Astrocyte (in vitro differentiated cells and primary cell): ENCODE data around the gene MPC2. TPM values are rescaled to one million over a fixed set of nuclear protein-coding genes. Genes with fewer than 3 reads are reported as not detected.

Experiments
- DNase-seq: peaks from one replicate; pipeline ENCODE4 v3.0.0-alpha.2; 2010; ENCODE audit warnings: low read depth
- FAIRE-seq: peaks from 2 replicates; lab custom pipeline; 2011; peaks lifted over from hg19 to GRCh38; lab: Jason Lieb, UNC
- H2AFZ ChIP-seq: 2 replicates; pipeline ENCODE4 v1.6.0; 2012; ENCODE audit warnings: low read depth, low read length, inconsistent platforms
- H3K27ac ChIP-seq: 2 replicates; pipeline ENCODE4 v1.5.1; 2011; ENCODE audit warnings: low read depth, low read length, inconsistent platforms
- H3K27me3 ChIP-seq: 2 replicates; pipeline ENCODE4 v1.6.0; 2011; ENCODE audit warnings: low read length, inconsistent platforms; ENCODE audit not compliant: insufficient read depth
- H3K36me3 ChIP-seq: 2 replicates; pipeline ENCODE4 v1.5.1; 2011; ENCODE audit warnings: low read length, inconsistent platforms; ENCODE audit not compliant: insufficient read depth
- H3K4me1 ChIP-seq: 2 replicates; pipeline ENCODE4 v1.5.1; 2011; ENCODE audit warnings: low read length, inconsistent platforms; ENCODE audit not compliant: insufficient read depth
- H3K4me2 ChIP-seq: 2 replicates; pipeline ENCODE4 v1.6.0; 2012; ENCODE audit warnings: low read length, inconsistent platforms
- H3K4me3 ChIP-seq: 2 replicates; pipeline ENCODE4 v1.5.1; 2011; ENCODE audit warnings: low read depth, mild to moderate bottlenecking, low read length, inconsistent platforms; ENCODE audit not compliant: insufficient read depth
- H3K79me2 ChIP-seq: 2 replicates; pipeline ENCODE4 v1.6.0; 2012; ENCODE audit warnings: mild to moderate bottlenecking, low read length, inconsistent platforms; ENCODE audit not compliant: insufficient read depth
- H3K9ac ChIP-seq: 2 replicates; pipeline ENCODE4 v1.6.0; 2012; ENCODE audit warnings: mild to moderate bottlenecking, low read length, inconsistent platforms
- H3K9me3 ChIP-seq: 2 replicates; pipeline ENCODE4 v1.5.1; 2012; ENCODE audit warnings: low read depth, mild to moderate bottlenecking, low read length, inconsistent platforms; ENCODE audit not compliant: insufficient read depth
- H4K20me1 ChIP-seq: 2 replicates; pipeline ENCODE4 v1.6.0; 2012; ENCODE audit warnings: low read length, inconsistent platforms; ENCODE audit not compliant: insufficient read depth
- H3K27ac Mint-ChIP-seq: one replicate; pipeline ENCODE4 v1.8.0; 2021; ENCODE audit warnings: mild to moderate bottlenecking, mixed read lengths; ENCODE audit not compliant: unreplicated experiment
- H3K27me3 Mint-ChIP-seq: one replicate; pipeline ENCODE4 v1.8.0; 2021; ENCODE audit warnings: low read depth, mixed read lengths; ENCODE audit not compliant: unreplicated experiment
- H3K36me3 Mint-ChIP-seq: one replicate; pipeline ENCODE4 v1.8.0; 2021; ENCODE audit warnings: low read depth, mixed read lengths; ENCODE audit not compliant: unreplicated experiment
- H3K4me1 Mint-ChIP-seq: one replicate; pipeline ENCODE4 v1.8.0; 2021; ENCODE audit warnings: low read depth, mixed read lengths; ENCODE audit not compliant: unreplicated experiment
- H3K4me3 Mint-ChIP-seq: one replicate; pipeline ENCODE4 v1.8.0; 2021; ENCODE audit warnings: mild to moderate bottlenecking, moderate library complexity, mixed read lengths; ENCODE audit not compliant: unreplicated experiment
- H3K9me3 Mint-ChIP-seq: one replicate; pipeline ENCODE4 v1.8.0; 2021; ENCODE audit warnings: mild to moderate bottlenecking, mixed read lengths; ENCODE audit not compliant: unreplicated experiment
- CTCF ChIP-seq: IDR thresholded peaks from 2 replicates; pipeline ENCODE4 v1.5.1; 2011; ENCODE audit warnings: low read depth, mild to moderate bottlenecking, inconsistent platforms, low read length, moderate library complexity; ENCODE audit not compliant: insufficient read depth
- EZH2 ChIP-seq: IDR thresholded peaks from 2 replicates; pipeline ENCODE4 v1.6.1; 2012; ENCODE audit warnings: mild to moderate bottlenecking, low read length, inconsistent platforms; ENCODE audit not compliant: insufficient read depth
- total RNA-seq: library from RNA; stranded (reverse); gene quantifications from 2 replicates; pipeline ENCODE4 v1.2.1, GENCODE V29; 2021

Gene MPC2
- total RNA-seq, 1 donor from 2014 or later = 62.3 TPM

DNA sequence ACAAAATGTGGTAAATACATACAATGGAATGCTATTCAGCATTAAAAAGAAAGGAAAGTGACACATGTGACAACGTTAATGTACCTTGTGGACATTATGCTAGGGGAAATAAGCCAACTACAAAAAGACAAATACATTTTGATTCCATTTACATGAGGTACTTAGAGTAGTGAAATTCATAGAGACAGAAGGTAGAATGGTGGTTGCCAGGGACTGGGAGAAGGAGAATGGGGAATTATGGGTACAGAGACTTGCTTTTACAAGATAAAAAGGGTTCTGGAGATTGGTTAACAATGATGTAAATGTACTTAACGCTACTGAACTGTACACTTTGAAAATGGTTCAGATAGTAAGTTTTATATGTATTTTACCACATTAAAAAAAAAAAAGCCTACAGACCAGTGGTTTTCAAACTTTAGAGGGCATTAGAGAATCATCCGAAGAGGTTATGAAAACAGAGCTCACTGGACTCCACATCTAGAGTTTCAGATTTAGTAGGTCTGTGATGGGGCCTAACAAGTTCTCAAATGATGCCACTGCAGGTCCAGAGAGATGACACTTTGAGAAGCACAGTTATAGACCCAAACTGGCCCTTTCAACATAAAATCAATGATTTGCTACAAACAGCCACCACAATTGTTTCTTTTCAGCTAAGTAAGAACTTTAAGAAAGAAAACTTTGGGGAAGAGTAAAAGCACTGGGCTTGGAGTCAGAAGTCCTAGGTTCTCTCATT, 13.4 kb downstream of the MPC2 start:
- H3K4me2 ChIP-seq = no peak overlapping the region
- no peaks in the 10 kb centered on the region for H3K27me3 ChIP-seq
- no peaks in the 10 kb centered on the region for H3K9me3 Mint-ChIP-seq
- DNase-seq (no peak), FAIRE-seq (no peak)
- no peak overlapping the region for H3K27ac ChIP-seq
- peaks cover 13% of the 10 kb centered on the region for H3K4me1 Mint-ChIP-seq
- H3K27me3 Mint-ChIP-seq = no peaks in the 10 kb centered on the region
- H3K9me3 ChIP-seq = no peaks in the 10 kb centered on the region
- no peaks in the 10 kb centered on the region for H3K36me3 Mint-ChIP-seq
- H3K79me2 ChIP-seq = peaks cover 13% of the 10 kb centered on the region
- TF ChIP-seq EZH2 (no peak), CTCF (no peak)
- no peak overlapping the region for H3K27ac Mint-ChIP-seq
- H3K4me1 ChIP-seq = no peaks in the 10 kb centered on the region
- H2AFZ ChIP-seq = no peak overlapping the region
- H3K9ac ChIP-seq = no peak overlapping the region
- no peaks in the 10 kb centered on the region for H4K20me1 ChIP-seq
- no peaks in the 10 kb centered on the region for H3K36me3 ChIP-seq
- no peak overlapping the region for H3K4me3 Mint-ChIP-seq
- H3K4me3 ChIP-seq = no peak overlapping the region

DNA sequence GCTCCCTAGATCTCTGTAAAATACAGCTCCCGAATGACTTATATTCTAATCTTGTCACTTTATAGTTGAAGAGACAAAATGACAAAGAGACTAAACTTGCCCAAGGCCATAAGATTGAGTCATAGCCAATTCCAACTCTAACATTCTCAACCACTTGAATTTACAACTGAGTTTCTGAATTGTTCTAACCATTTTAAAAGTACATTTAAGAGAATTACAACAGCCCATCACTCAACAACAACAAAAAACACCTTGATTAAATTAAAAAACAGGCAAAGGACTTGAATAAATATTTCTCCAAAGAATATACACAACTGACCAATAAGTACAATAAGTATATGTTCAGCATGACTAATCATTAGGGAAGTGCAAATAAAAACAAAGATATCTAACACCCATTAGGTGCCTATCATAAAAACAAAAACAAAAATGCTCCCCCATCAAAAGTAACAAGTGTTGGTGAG, 14.2 kb downstream of the MPC2 start:
- Mint-ChIP-seq H3K27me3 (no peaks in the 10 kb centered on the region), H3K4me1 (peaks cover 13% of the 10 kb centered on the region), H3K4me3 (peak overlapping the region; percentile 60), H3K27ac (peak overlapping the region; percentile 71), H3K36me3 (no peaks in the 10 kb centered on the region), H3K9me3 (no peaks in the 10 kb centered on the region)
- FAIRE-seq (no peak), DNase-seq (no peak)
- no peaks in the 10 kb centered on the region for H3K27me3 ChIP-seq
- H3K79me2 ChIP-seq = peaks cover 11% of the 10 kb centered on the region
- H3K4me1 ChIP-seq = no peaks in the 10 kb centered on the region
- no peaks in the 10 kb centered on the region for H3K9me3 ChIP-seq
- no peaks in the 10 kb centered on the region for H4K20me1 ChIP-seq
- TF ChIP-seq CTCF (no peak), EZH2 (no peak)
- no peak overlapping the region for H3K27ac ChIP-seq
- no peak overlapping the region for H3K4me3 ChIP-seq
- H3K4me2 ChIP-seq = no peak overlapping the region
- no peak overlapping the region for H2AFZ ChIP-seq
- no peak overlapping the region for H3K9ac ChIP-seq
- no peaks in the 10 kb centered on the region for H3K36me3 ChIP-seq

DNA sequence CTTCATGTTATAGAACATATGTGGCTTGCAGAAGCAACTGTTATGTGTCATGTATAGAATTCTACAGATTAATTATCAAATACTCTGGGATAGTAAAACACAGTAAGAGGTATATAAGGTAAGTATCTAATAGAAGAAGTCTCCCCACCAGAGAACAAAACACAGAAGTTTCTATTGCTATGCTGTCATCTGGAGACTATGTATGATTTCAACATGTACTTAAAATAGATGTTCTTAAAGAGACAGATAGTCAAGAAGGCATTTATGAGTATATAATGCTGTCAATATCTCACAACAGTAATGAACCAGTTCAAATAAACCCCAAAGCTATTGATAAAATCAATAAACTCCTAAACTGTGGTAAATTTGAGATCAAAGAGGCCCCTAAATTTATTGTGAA, 14.8 kb downstream of the MPC2 start:
- Mint-ChIP-seq H3K27ac (no peak overlapping the region), H3K9me3 (no peaks in the 10 kb centered on the region), H3K36me3 (no peaks in the 10 kb centered on the region), H3K4me3 (no peak overlapping the region), H3K4me1 (peaks cover 13% of the 10 kb centered on the region), H3K27me3 (no peaks in the 10 kb centered on the region)
- H3K4me3 ChIP-seq = no peak overlapping the region
- TF ChIP-seq EZH2 (no peak), CTCF (no peak)
- no peak for FAIRE-seq
- DNase-seq = peak; percentile 16
- H3K27ac ChIP-seq = no peak overlapping the region
- no peaks in the 10 kb centered on the region for H3K9me3 ChIP-seq
- no peaks in the 10 kb centered on the region for H3K36me3 ChIP-seq
- H3K9ac ChIP-seq = no peak overlapping the region
- no peak overlapping the region for H3K4me2 ChIP-seq
- peaks cover 9% of the 10 kb centered on the region for H3K79me2 ChIP-seq
- H3K27me3 ChIP-seq = no peaks in the 10 kb centered on the region
- no peaks in the 10 kb centered on the region for H4K20me1 ChIP-seq
- H3K4me1 ChIP-seq = no peaks in the 10 kb centered on the region
- no peak overlapping the region for H2AFZ ChIP-seq
